Sciatic nerve (tissue), 2 donors: ENCODE results near the gene LSMEM2. TPM values are rescaled to one million over a fixed set of nuclear protein-coding genes. Genes with fewer than 3 reads are reported as not detected.

Experiments
- ATAC-seq: fragments of 200-7000 bp; cut with Tn5 transposase; one replicate; pipeline ENCODE4 v1.9.1; 2020; ENCODE audit warnings: mild to moderate bottlenecking, moderate library complexity
- DNase-seq: peaks from one replicate; pipeline ENCODE4 v3.0.0-alpha.2; 2020; ENCODE audit warnings: low spot score
- intact Hi-C: fragments of 100-400 bp; cut with DNase I; formaldehyde crosslinking; loops from one replicate; pipeline ENCODE4 v1.14.2; 2022
- total RNA-seq: library from RNA; stranded (reverse); fragmentation: NEBNext Ultra II Directional; extraction: Animal tissue kit (Norgen Biotek cat#: 25700); gene quantifications from one replicate; pipeline ENCODE4 v1.2.1, GENCODE V29; 2021
- donor health status: DM: no; HTN: no; CAD: no.
- donor health status: DM: no; HTN: no; CAD: no.

LSMEM2 gene
- total RNA-seq, 1 donor from 2014 or later, result 2.0 TPM

GRCh38 chr3:50327129-50327528 is 48.2 kb downstream of the LSMEM2 start:
- DNase-seq (no peak), ATAC-seq (no peak)
- intact Hi-C loops, result no loop called here

- peak; percentile 98 for DNase-seq
- peak; percentile 91 for ATAC-seq
- intact Hi-C loops, result no loop called here
Measured at GRCh38 chr3:50327943-50328691, 49.2 kb downstream of the LSMEM2 start, which contains the start of gene TUSC2. Gene TUSC2, minus strand, starts transcription at chr3:50328223. Its CDS starts 124 bp downstream, at chr3:50328099.

- DNase-seq, result no peak
- intact Hi-C loops, result no loop called here
- ATAC-seq, result no peak
Measured at GRCh38 chr3:50330330-50330729, 51.4 kb downstream of the LSMEM2 start.

- DNase-seq, result no peak
- no peak for ATAC-seq
- intact Hi-C loops, result no loop called here
Measured at GRCh38 chr3:50331364-50331907, 52.5 kb downstream of the LSMEM2 start.

- peak; percentile 72 for DNase-seq
- intact Hi-C loops, result no loop called here
- peak; percentile 9 for ATAC-seq
Measured at GRCh38 chr3:50333744-50334328, 54.9 kb downstream of the LSMEM2 start.

GRCh38 chr3:50334339-50335075 is 55.6 kb downstream of the LSMEM2 start:
- intact Hi-C loops, result no loop called here

GRCh38 chr3:50336452-50337174 is 57.7 kb downstream of the LSMEM2 start:
- DNase-seq, result no peak
- intact Hi-C loops, result no loop called here
- ATAC-seq, result no peak

More at GRCh38 chr3:50334339-50335075, 55.6 kb downstream of the LSMEM2 start:
- ATAC-seq (no peak), DNase-seq (no peak)

GRCh38 chr3:50337175-50337861 is 58.4 kb downstream of the LSMEM2 start:
- DNase-seq (peak; percentile 100), ATAC-seq (peak; percentile 92)
- intact Hi-C loops, result no loop called here

Other genes with a start within 250 kb of the LSMEM2 start
- gene RBM5, start 190.2 kb upstream of the LSMEM2 start, total RNA-seq, result 231 TPM
- 29.3 TPM for gene SEMA3F, start 123.8 kb upstream of the LSMEM2 start, total RNA-seq
- gene GNAT1, start 87.5 kb upstream of the LSMEM2 start, total RNA-seq, result not detected
- gene SLC38A3, start 73.8 kb upstream of the LSMEM2 start, total RNA-seq, result 2.5 TPM
- gene GNAI2, start 42.9 kb upstream of the LSMEM2 start, total RNA-seq, result 313 TPM
- 390 TPM for gene SEMA3B, start 9.9 kb upstream of the LSMEM2 start, total RNA-seq
- gene IFRD2, start 13.3 kb downstream of the LSMEM2 start, total RNA-seq, result 51.2 TPM
- gene HYAL3, start 20.3 kb downstream of the LSMEM2 start, total RNA-seq, result 1.5 TPM
- gene NAA80, start 20.3 kb downstream of the LSMEM2 start, total RNA-seq, result 20.7 TPM
- gene HYAL1, start 24.5 kb downstream of the LSMEM2 start, total RNA-seq, result 19.4 TPM
- 48.8 TPM for gene HYAL2, start 43.7 kb downstream of the LSMEM2 start, total RNA-seq
- 17.7 TPM for gene TUSC2, start 49.1 kb downstream of the LSMEM2 start, total RNA-seq
- 51.0 TPM for gene RASSF1, start 61.7 kb downstream of the LSMEM2 start, total RNA-seq
- gene ZMYND10, start 66.6 kb downstream of the LSMEM2 start, total RNA-seq, result 1.9 TPM
- gene NPRL2, start 71.7 kb downstream of the LSMEM2 start, total RNA-seq, result 20.6 TPM
- gene CYB561D2, start 71.8 kb downstream of the LSMEM2 start, total RNA-seq, result 10.1 TPM
- gene TMEM115, start 80.4 kb downstream of the LSMEM2 start, total RNA-seq, result 29.6 TPM
- gene CACNA2D2, start 224.5 kb downstream of the LSMEM2 start, total RNA-seq, result 1.8 TPM